GM13976 (cell line): Measurements from ENCODE around the gene NFATC3.

Source experiments
- DNase-seq: peaks from one replicate; pipeline ENCODE4 v3.0.0; 2012; ENCODE audit warnings: low spot score
- CTCF ChIP-seq: IDR thresholded peaks from 2 replicates; pipeline ENCODE4 v1.5.1; 2012; ENCODE audit warnings: borderline replicate concordance, mild to moderate bottlenecking; ENCODE audit not compliant: insufficient read depth; ENCODE audit errors: extremely low read depth, missing control alignments, control extremely low read depth
- in situ Hi-C: fragments of 300-500 bp; cut with MboI; formaldehyde crosslinking; loops from one replicate; pipeline ENCODE4 v1.12.0; 2022; ENCODE audit warnings: low sequenced_read_pairs, mixed read lengths, inconsistent platforms; ENCODE audit not compliant: unreplicated experiment

NFATC3 gene

DNA sequence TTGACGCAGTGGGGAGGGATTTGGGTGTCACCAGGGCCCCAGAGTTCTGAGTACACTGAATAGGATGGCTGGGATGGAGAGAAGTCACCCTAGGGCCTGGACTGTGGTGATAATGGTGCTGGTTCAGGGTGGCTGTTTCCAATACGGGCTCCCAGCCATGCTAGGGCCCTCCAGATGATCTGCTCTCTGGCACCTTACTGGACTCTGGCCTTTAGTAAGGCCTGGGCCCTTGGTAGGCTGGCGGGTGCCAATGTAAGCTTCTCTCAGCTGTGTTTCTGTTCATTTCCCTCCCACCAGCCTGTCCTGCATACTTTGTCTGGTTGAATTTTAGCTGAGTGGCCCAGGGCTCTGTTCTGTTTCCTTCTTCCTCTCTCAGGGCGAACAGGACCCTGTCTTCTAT is 162.8 kb downstream of the NFATC3 start:
- in situ Hi-C loops = no loop called here
- TF ChIP-seq CTCF = no peak
- DNase-seq = no peak

- in situ Hi-C loops = no loop called here
- no peak for TF ChIP-seq CTCF
- DNase-seq = no peak
Measured at GRCh38 chr16:68249371-68249770, 164.2 kb downstream of the NFATC3 start.

GRCh38 chr16:68250951-68251350 is 165.8 kb downstream of the NFATC3 start:
- in situ Hi-C loops = no loop called here
- no peak for DNase-seq
- TF ChIP-seq CTCF = no peak

GRCh38 chr16:68251832-68252231 is 166.7 kb downstream of the NFATC3 start:
- no peak for DNase-seq
- no peak for TF ChIP-seq CTCF
- in situ Hi-C loops = no loop called here

DNA sequence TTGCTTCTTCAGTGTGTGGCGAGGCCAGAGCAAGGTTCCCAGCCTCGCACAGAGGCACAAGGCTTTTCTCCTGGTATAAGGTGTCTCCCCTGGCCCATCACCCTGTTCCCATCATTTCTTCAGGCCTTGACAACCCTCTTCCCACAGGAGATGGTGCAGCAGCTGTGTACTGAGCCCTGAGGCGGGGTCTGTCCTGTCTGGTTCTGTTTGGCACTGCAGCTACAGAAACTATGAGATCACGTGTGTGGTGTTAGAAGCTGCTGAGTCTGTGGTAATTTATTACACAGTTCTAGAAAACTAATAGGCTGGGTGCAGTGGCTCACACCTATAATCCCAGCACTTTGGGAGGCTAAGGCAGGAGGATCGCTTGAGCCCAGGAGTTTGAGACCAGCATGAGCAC is 167.2 kb downstream of the NFATC3 start:
- TF ChIP-seq CTCF = no peak
- no peak for DNase-seq
- in situ Hi-C loops = no loop called here

- in situ Hi-C loops = no loop called here
- TF ChIP-seq CTCF = no peak
- no peak for DNase-seq
Measured at GRCh38 chr16:68253721-68254120, 168.6 kb downstream of the NFATC3 start.

- in situ Hi-C loops = no loop called here
- no peak for TF ChIP-seq CTCF
- no peak for DNase-seq
Measured at GRCh38 chr16:68255712-68256111, 170.5 kb downstream of the NFATC3 start.
